DOHH2 (cell line): ENCODE measurements around the gene HTR4.

Experiments
- H3F3A ChIP-seq: fragments of 200-600 bp; sonication (generic), shearing (Covaris generic); 2 replicates; pipeline ENCODE4 v1.6.0; 2016; ENCODE audit warnings: antibody characterized with exemption, mild to moderate bottlenecking; ENCODE audit not compliant: control insufficient read depth, insufficient read depth
- H3K27ac ChIP-seq: fragments of 200-600 bp; sonication (generic); 2 replicates; pipeline ENCODE4 v1.5.1; 2014; ENCODE audit warnings: low read depth, mild to moderate bottlenecking, low read length, moderate library complexity
- H3K27me3 ChIP-seq: fragments of 200-600 bp; sonication (generic); 2 replicates; pipeline ENCODE4 v1.6.1; 2014; ENCODE audit warnings: mild to moderate bottlenecking, low read length, mixed read lengths; ENCODE audit not compliant: control insufficient read depth
- H3K36me3 ChIP-seq: fragments of 200-600 bp; sonication (generic); 2 replicates; pipeline ENCODE4 v1.6.1; 2014; ENCODE audit warnings: mild to moderate bottlenecking, low read length, moderate library complexity, mixed read lengths; ENCODE audit not compliant: control insufficient read depth
- H3K4me1 ChIP-seq: fragments of 200-600 bp; sonication (generic); 2 replicates; pipeline ENCODE4 v1.6.1; 2014; ENCODE audit warnings: mild to moderate bottlenecking, low read length, mixed read lengths; ENCODE audit not compliant: control insufficient read depth
- H3K4me2 ChIP-seq: fragments of 200-600 bp; sonication (generic); 2 replicates; pipeline ENCODE4 v1.6.0; 2014; ENCODE audit warnings: mild to moderate bottlenecking, low read length, moderate library complexity
- H3K4me3 ChIP-seq: fragments of 200-600 bp; sonication (generic); 2 replicates; pipeline ENCODE4 v1.5.1; 2014; ENCODE audit warnings: mild to moderate bottlenecking, low read length, mixed read lengths
- H3K79me2 ChIP-seq: fragments of 200-600 bp; sonication (generic); 2 replicates; pipeline ENCODE4 v1.6.1; 2014; ENCODE audit warnings: mild to moderate bottlenecking, low read length, mixed read lengths; ENCODE audit not compliant: control insufficient read depth
- H3K9me2 ChIP-seq: fragments of 200-600 bp; sonication (generic); replicated peaks from 2 replicates; pipeline ENCODE4 v1.6.1; 2014; ENCODE audit warnings: mild to moderate bottlenecking, low read length, mixed read lengths; ENCODE audit not compliant: control insufficient read depth
- H3K9me3 ChIP-seq: fragments of 200-600 bp; sonication (generic); 2 replicates; pipeline ENCODE4 v1.6.1; 2014; ENCODE audit warnings: antibody characterized with exemption, low read length, mixed read lengths; ENCODE audit not compliant: control insufficient read depth, insufficient read depth
- H4K20me1 ChIP-seq: fragments of 200-600 bp; sonication (generic); 2 replicates; pipeline ENCODE4 v1.6.0; 2014; ENCODE audit warnings: low read depth, mild to moderate bottlenecking, antibody characterized with exemption, low read length, moderate library complexity; ENCODE audit not compliant: control insufficient read depth, insufficient read depth
- CTCF ChIP-seq: fragments of 200-600 bp; sonication (generic); IDR thresholded peaks from one replicate; pipeline ENCODE4 v1.5.1; 2014; ENCODE audit warnings: antibody characterized with exemption, mild to moderate bottlenecking, low read depth, low read length; ENCODE audit not compliant: poor library complexity, severe bottlenecking
- EZH2phosphoT487 ChIP-seq: fragments of 200-600 bp; sonication (generic); IDR thresholded peaks from 2 replicates; pipeline ENCODE4 v1.6.1; 2017; ENCODE audit warnings: borderline replicate concordance, mild to moderate bottlenecking, antibody characterized with exemption, low read length, moderate library complexity, mixed read lengths

The HTR4 gene

GRCh38 chr5:148653291-148653835, 964 bp downstream of the HTR4 start:
- H3K4me1 ChIP-seq = no peaks in the 10 kb centered on the region
- H3K27me3 ChIP-seq = peaks cover 7% of the 10 kb centered on the region; the same call in 1 of the 2 replicates
- no peak overlapping the region for H3K27ac ChIP-seq
- H3K79me2 ChIP-seq = no peaks in the 10 kb centered on the region
- no peaks in the 10 kb centered on the region for H3K9me3 ChIP-seq
- no peaks in the 10 kb centered on the region for H3F3A ChIP-seq
- H3K9me2 ChIP-seq = no peaks in the 10 kb centered on the region
- no peaks in the 10 kb centered on the region for H4K20me1 ChIP-seq
- TF ChIP-seq EZH2phosphoT487 (no peak), CTCF (no peak)
- no peaks in the 10 kb centered on the region for H3K36me3 ChIP-seq
- no peak overlapping the region for H3K4me3 ChIP-seq
- H3K4me2 ChIP-seq = no peak overlapping the region

- no peaks in the 10 kb centered on the region for H3K27me3 ChIP-seq
- no peak overlapping the region for H3K4me2 ChIP-seq
- no peak for TF ChIP-seq CTCF
- no peak for TF ChIP-seq EZH2phosphoT487
These were observed 2.8 kb downstream of the HTR4 start for GRCh38 chr5:148651528-148651927.

GRCh38 chr5:148645527-148645926, 8.8 kb downstream of the HTR4 start:
- H3K4me1 ChIP-seq = no peaks in the 10 kb centered on the region
- no peaks in the 10 kb centered on the region for H3K79me2 ChIP-seq
- no peaks in the 10 kb centered on the region for H3K27me3 ChIP-seq
- H3K9me3 ChIP-seq = no peaks in the 10 kb centered on the region
- H4K20me1 ChIP-seq = no peaks in the 10 kb centered on the region
- no peak overlapping the region for H3K4me2 ChIP-seq
- H3F3A ChIP-seq = no peaks in the 10 kb centered on the region
- H3K4me3 ChIP-seq = no peak overlapping the region
- no peaks in the 10 kb centered on the region for H3K36me3 ChIP-seq
- H3K27ac ChIP-seq = no peak overlapping the region
- H3K9me2 ChIP-seq = no peaks in the 10 kb centered on the region
- TF ChIP-seq CTCF (no peak), EZH2phosphoT487 (no peak)

More at GRCh38 chr5:148651528-148651927, 2.8 kb downstream of the HTR4 start:
- Histone ChIP-seq H3K4me3 (no peak overlapping the region), H4K20me1 (no peaks in the 10 kb centered on the region), H3K27ac (no peak overlapping the region), H3K36me3 (no peaks in the 10 kb centered on the region), H3K4me1 (no peaks in the 10 kb centered on the region), H3F3A (no peaks in the 10 kb centered on the region), H3K79me2 (no peaks in the 10 kb centered on the region), H3K9me2 (no peaks in the 10 kb centered on the region), H3K9me3 (no peaks in the 10 kb centered on the region)

- no peak overlapping the region for H3K27ac ChIP-seq
- no peaks in the 10 kb centered on the region for H3K36me3 ChIP-seq
- TF ChIP-seq CTCF (no peak), EZH2phosphoT487 (no peak)
- no peaks in the 10 kb centered on the region for H3K27me3 ChIP-seq
- no peaks in the 10 kb centered on the region for H3K9me3 ChIP-seq
- H3K79me2 ChIP-seq = no peaks in the 10 kb centered on the region
- no peak overlapping the region for H3K4me2 ChIP-seq
- H3K4me3 ChIP-seq = no peak overlapping the region
- H4K20me1 ChIP-seq = no peaks in the 10 kb centered on the region
- H3K9me2 ChIP-seq = no peaks in the 10 kb centered on the region
- H3K4me1 ChIP-seq = no peaks in the 10 kb centered on the region
- no peaks in the 10 kb centered on the region for H3F3A ChIP-seq
These were observed 12.6 kb downstream of the HTR4 start for GRCh38 chr5:148641735-148642134.
